ENCODE measurements around the gene CIB2.

The CIB2 gene

DNA sequence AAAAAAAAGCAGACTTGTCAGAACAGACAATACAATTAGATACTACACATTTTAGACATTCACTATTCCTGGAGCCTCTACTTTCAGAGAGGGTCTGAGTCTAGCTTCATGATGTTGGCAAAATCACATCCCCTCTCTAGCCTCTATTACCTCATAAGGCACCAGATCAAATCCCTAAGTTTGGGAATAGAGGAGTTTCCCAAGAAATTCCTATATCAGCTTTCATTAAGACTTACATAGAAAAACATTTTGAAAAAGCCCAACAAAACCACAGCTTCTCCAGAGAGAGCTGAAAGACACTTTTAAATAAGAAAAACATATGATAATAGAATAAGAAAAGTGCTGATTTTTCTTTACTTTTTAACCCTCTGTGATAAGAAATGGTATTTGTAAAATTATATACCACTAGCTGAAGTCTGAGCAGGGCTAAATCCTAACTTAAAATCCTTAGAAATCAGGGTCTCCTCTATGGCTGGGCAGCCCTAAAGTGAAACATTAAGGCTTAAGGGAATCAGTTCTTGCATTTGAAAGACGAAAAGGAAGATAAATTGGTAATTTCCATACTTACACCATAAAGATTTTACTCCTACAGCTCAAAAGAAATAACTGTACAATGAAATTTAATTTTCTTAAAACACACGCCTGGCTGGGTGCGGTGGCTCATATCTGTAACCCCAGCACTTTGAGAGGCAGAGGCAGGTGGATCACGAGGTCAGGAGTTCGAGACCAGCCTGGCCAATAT lies 58.0 kb downstream of the CIB2 start:
- TF ChIP-seq, protein P1, sequence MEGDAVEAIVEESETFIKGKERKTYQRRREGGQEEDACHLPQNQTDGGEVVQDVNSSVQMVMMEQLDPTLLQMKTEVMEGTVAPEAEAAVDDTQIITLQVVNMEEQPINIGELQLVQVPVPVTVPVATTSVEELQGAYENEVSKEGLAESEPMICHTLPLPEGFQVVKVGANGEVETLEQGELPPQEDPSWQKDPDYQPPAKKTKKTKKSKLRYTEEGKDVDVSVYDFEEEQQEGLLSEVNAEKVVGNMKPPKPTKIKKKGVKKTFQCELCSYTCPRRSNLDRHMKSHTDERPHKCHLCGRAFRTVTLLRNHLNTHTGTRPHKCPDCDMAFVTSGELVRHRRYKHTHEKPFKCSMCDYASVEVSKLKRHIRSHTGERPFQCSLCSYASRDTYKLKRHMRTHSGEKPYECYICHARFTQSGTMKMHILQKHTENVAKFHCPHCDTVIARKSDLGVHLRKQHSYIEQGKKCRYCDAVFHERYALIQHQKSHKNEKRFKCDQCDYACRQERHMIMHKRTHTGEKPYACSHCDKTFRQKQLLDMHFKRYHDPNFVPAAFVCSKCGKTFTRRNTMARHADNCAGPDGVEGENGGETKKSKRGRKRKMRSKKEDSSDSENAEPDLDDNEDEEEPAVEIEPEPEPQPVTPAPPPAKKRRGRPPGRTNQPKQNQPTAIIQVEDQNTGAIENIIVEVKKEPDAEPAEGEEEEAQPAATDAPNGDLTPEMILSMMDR (IDR thresholded peaks at IDR 0.05; ENCODE audit: extremely low read depth, missing control alignments) = no peak
- no peak for DNase-seq (ENCODE audit: low spot score)

DNA sequence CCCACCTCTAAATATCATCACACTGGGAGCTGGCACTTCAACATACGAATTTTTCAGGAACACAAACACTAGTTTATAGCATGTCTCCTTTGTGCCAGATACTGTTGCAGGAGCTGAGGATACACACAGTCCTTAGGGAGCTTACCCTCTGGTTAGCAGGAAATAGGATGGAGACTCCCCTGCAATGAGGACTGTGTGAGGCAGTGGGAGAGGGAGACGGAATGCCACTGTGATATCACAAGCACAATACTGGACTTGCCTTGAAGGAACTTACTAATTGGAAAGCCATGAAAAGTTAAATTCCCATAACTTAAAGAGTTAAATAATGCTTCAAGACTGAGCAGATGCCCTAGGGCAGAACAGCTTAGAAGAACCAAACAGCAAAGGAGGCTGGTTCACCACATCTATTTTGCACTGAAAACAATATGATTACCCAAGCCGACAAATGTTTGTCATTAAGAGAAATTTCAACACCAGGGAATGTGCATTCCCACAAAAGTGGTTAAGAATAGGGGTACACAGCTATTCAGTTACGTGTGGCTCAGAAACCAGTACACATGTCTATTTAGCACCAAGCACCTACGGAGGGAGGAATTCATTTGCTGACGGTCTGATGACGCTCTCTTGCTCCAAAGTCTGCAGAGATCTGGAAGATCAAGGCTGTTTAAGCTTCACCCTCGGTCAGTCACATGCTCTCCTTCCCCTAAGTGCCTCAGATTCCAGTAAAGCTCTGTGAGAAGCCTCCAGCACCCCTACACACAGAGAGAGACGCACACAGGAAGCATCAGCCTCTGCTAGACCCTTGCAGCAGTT lies 59.0 kb downstream of the CIB2 start:
- TF ChIP-seq, protein P1 (IDR thresholded peaks at IDR 0.05; ENCODE audit: extremely low read depth, missing control alignments) = no peak
- no peak for DNase-seq (ENCODE audit: low spot score)

DNA sequence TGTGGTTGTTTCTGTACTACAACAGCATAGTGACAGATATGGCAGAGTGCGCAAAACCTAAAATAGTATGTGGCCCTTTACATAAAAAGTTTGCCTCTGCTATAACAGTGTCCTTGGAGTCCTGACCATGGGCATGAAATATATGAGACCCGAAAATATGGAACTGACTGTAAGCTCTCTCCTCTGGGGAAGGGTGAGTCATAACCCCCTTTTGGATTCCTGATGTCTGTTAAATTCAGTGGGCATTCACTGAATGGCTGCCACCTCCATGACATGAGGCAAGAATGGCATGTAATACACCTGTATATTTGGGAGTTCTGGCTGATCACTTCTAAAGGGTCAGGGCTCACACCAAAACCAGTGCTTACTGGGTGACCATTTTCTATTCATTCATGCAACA lies 59.9 kb downstream of the CIB2 start:
- TF ChIP-seq, protein P1 (IDR thresholded peaks at IDR 0.05; ENCODE audit: extremely low read depth, missing control alignments) = no peak
- DNase-seq (ENCODE audit: low spot score) = no peak

DNA sequence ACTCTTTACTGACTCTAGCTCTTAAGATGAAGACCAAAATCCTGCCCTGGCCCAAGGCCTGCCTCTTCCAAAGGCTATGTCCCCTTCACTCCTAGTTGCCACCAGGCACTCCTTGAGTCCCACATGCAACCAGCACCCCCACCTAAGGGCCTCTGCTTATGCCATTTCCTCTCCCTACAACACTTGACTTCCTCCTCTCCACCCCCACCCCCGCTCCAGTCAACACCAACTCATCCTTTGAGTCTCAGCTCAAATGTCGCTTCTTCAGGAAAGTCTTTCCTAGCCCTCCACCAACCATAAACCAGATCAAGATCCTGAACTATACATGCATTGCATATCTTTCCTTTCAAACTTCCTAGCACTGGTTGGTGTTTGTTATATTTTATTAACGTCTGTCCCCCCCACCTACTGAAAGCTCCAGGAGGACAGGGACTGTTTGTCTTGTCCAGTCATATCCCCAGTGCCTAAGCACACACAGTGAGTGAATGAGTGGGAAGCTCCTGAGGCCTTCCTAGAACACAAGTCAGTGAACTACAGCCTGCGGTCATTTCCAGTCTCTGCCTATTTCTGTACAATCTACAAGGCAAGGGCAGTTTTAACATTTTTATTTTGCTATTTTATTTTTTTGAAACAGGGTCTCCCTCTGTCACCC lies 61.1 kb downstream of the CIB2 start:
- no peak for DNase-seq (ENCODE audit: low spot score)
- TF ChIP-seq, protein P1 (IDR thresholded peaks at IDR 0.05; ENCODE audit: extremely low read depth, missing control alignments) = no peak

DNA sequence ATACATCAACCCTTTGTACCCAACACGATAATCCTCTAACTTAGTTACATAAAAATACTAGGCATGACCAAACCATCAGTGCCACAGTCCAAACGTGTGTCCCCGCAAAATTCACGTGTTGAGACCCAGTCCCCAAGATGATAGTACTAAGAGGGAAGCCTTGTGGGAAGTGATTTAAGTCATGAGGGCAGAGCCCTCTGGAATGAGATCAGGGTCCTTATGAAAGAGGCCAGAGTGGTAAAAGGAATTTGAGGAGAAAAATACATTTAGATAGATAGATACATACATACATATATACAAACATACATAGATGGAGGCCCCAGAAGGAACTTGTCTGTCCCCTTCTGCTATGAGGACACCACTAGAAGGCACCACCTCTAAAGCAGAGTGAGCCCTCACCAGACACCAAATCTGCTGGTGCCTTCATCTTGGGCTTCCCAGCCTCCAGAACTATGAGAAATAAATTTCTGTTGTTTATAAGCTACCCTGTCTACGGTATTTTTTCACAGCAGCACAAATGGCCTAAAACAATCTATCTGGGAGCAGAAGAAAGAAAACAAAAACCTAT lies 61.7 kb downstream of the CIB2 start:
- DNase-seq (ENCODE audit: low spot score) = no peak
- TF ChIP-seq, protein P1 (IDR thresholded peaks at IDR 0.05; ENCODE audit: extremely low read depth, missing control alignments) = no peak

DNA sequence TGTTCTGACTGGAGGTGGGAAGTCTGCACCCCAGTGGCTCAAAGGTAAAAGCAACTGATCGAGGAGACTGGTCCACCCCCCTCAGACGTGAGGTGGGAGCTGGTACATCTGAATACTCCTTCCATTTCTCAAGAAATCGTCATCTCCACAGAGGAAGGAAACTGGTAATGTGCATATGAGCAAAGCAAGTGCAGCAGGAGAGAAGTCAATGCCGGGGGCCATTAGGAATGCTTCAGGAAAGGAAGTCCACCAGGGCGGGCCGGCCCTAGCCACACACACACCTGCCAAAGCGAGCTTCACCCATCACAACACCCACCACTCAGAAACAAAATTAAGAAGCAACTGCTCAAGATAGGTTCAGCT lies 62.2 kb downstream of the CIB2 start:
- TF ChIP-seq, protein P1 (IDR thresholded peaks at IDR 0.05; ENCODE audit: extremely low read depth, missing control alignments) = peak; percentile 10
- no peak for DNase-seq (ENCODE audit: low spot score)

Measured in GM20000 (cell line).